GM21576 (cell line): ENCODE data around the gene LAPTM5.

Source experiments
- ATAC-seq: cut with Tn5 transposase; IDR thresholded peaks from one replicate; pipeline ENCODE4 v1.9.1; 2021; ENCODE audit warnings: mild to moderate bottlenecking, moderate library complexity; ENCODE audit not compliant: unreplicated experiment

The LAPTM5 gene

GRCh38 chr1:30684881-30685795 lies 72.4 kb downstream of the LAPTM5 start:
- ATAC-seq, result no peak

GRCh38 chr1:30684259-30684658 lies 73.3 kb downstream of the LAPTM5 start:
- no peak for ATAC-seq

GRCh38 chr1:30683699-30684098 lies 73.9 kb downstream of the LAPTM5 start:
- no peak for ATAC-seq
